ENCODE data around the gene SRRM1.

DNA sequence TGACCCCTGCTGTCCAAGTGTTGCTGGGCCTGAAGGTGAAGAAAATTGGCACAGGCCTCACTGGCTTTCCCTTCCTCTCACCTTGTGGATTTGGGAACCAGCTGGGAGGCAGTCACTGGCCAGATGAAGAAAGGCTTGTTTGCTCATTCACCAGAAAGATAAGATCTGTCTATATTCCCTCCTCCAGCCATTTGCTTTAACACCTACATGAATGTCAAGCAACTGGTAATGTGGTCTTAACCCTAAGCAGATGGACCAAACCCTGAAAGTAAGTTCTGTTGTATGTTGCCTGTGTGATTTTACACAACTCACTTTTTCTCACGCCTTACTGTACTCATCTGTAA is 10.3 kb upstream of the SRRM1 start:
- TF ChIP-seq, protein P1, sequence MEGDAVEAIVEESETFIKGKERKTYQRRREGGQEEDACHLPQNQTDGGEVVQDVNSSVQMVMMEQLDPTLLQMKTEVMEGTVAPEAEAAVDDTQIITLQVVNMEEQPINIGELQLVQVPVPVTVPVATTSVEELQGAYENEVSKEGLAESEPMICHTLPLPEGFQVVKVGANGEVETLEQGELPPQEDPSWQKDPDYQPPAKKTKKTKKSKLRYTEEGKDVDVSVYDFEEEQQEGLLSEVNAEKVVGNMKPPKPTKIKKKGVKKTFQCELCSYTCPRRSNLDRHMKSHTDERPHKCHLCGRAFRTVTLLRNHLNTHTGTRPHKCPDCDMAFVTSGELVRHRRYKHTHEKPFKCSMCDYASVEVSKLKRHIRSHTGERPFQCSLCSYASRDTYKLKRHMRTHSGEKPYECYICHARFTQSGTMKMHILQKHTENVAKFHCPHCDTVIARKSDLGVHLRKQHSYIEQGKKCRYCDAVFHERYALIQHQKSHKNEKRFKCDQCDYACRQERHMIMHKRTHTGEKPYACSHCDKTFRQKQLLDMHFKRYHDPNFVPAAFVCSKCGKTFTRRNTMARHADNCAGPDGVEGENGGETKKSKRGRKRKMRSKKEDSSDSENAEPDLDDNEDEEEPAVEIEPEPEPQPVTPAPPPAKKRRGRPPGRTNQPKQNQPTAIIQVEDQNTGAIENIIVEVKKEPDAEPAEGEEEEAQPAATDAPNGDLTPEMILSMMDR (IDR thresholded peaks at IDR 0.05) = no peak
- TF ChIP-seq POLR2A (IDR thresholded peaks at IDR 0.05) = no peak
